Measurements from ENCODE around the gene B4GALNT3. TPM values are rescaled to one million over a fixed set of nuclear protein-coding genes. Genes with fewer than 3 reads are reported as not detected.

The B4GALNT3 gene
- total and polyA plus RNA-seq, 9 donors = 0.58 to 4.2 (median 1.7) TPM

DNA sequence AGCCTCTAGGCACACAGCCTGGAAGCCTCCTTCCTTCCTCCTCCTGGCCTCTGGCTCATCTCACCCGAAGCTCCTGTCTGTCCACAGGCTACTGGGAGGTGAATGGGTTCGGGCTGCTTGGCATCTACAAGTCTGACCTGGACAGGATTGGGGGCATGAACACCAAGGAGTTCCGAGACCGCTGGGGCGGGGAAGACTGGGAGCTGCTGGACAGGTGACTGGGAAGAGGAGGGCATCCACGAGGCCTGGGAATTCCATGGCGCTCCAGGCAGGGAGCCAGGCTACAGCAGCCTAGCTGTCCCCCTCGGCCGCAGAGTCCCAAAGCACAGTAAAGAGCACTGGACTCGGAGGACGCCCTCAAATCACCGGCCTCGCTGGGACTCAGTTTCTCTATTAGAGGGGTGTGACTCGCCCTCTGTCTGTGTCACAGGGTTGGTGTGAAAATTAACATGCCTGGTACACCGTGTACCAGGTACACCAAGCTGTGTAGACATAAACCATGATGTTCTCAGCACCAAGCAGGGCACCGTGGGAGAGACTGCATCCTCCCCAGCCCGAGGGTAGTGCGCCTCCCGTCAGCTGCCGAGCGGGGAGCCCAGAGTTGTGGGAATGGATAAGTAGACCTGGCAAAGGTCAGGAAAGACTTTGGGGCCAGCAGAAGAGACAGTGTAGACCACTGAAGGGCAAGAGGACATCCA lies 99.6 kb downstream of the B4GALNT3 start:
- Histone ChIP-seq H3K4me3 (no peak overlapping the region), H3K27ac (no peak overlapping the region), H3K9me3 (no peaks in the 10 kb centered on the region), H3K27me3 (no peaks in the 10 kb centered on the region), H3K4me1 (ENCODE audit: insufficient read depth) (no peaks in the 10 kb centered on the region), H3K36me3 (no peaks in the 10 kb centered on the region)
- intact Hi-C loops (cut with DNase I) = no loop called here
- no peak for DNase-seq
- no peak for TF ChIP-seq EP300 (IDR thresholded peaks at IDR 0.05)
- TF ChIP-seq, protein P1, sequence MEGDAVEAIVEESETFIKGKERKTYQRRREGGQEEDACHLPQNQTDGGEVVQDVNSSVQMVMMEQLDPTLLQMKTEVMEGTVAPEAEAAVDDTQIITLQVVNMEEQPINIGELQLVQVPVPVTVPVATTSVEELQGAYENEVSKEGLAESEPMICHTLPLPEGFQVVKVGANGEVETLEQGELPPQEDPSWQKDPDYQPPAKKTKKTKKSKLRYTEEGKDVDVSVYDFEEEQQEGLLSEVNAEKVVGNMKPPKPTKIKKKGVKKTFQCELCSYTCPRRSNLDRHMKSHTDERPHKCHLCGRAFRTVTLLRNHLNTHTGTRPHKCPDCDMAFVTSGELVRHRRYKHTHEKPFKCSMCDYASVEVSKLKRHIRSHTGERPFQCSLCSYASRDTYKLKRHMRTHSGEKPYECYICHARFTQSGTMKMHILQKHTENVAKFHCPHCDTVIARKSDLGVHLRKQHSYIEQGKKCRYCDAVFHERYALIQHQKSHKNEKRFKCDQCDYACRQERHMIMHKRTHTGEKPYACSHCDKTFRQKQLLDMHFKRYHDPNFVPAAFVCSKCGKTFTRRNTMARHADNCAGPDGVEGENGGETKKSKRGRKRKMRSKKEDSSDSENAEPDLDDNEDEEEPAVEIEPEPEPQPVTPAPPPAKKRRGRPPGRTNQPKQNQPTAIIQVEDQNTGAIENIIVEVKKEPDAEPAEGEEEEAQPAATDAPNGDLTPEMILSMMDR (IDR thresholded peaks at IDR 0.05) = no peak
- no peak for TF ChIP-seq POLR2A (IDR thresholded peaks at IDR 0.05)
- WGBS, 3 donors = 82 to 83% (median 82%) methylated on average over 19 to 21 of the region's 21 CpGs

DNA sequence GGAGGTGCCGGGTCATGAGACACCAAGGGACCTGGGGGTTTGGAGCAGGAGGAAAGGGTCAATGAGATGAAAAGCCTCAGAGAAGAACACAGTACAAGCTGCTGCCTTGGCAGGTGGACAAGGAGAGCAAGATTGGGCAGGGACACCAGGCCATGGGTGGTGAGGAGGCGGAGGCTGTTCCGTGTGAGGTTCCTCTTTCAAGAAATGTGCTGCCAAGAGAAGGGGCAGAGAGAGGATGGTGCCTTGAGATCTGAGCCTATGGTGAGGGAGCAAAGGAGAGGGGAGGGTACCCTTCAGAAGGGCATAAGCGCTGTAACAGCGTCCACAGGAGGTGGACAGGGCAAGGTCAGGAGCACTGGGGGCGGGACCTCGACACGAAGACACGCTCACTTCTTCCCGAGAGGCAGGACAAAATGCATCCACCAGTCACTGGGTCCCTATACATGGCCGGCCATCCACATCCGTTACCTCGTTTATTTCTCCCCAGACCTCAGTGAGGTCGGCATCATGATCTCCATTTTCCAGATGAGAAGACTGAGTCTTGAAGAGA lies 100.2 kb downstream of the B4GALNT3 start:
- intact Hi-C loops (cut with DNase I) = loop anchor here in 1 of 4 donors (10.0 kb wide), 1 partner anchor 535 kb away; no protein-coding TSS in a partner anchor
- no peak for DNase-seq
- H3K9me3 ChIP-seq = no peaks in the 10 kb centered on the region
- no peak overlapping the region for H3K27ac ChIP-seq
- H3K27me3 ChIP-seq = no peaks in the 10 kb centered on the region
- no peaks in the 10 kb centered on the region for H3K36me3 ChIP-seq
- H3K4me3 ChIP-seq = no peak overlapping the region
- no peaks in the 10 kb centered on the region for H3K4me1 ChIP-seq (ENCODE audit: insufficient read depth)
- WGBS, 3 donors = 81 to 83% (median 83%) methylated on average over 14 of the region's 14 CpGs
- TF ChIP-seq EP300 (IDR thresholded peaks at IDR 0.05) (no peak), POLR2A (IDR thresholded peaks at IDR 0.05) (no peak)
- TF ChIP-seq, protein P1 (IDR thresholded peaks at IDR 0.05) = no peak

DNA sequence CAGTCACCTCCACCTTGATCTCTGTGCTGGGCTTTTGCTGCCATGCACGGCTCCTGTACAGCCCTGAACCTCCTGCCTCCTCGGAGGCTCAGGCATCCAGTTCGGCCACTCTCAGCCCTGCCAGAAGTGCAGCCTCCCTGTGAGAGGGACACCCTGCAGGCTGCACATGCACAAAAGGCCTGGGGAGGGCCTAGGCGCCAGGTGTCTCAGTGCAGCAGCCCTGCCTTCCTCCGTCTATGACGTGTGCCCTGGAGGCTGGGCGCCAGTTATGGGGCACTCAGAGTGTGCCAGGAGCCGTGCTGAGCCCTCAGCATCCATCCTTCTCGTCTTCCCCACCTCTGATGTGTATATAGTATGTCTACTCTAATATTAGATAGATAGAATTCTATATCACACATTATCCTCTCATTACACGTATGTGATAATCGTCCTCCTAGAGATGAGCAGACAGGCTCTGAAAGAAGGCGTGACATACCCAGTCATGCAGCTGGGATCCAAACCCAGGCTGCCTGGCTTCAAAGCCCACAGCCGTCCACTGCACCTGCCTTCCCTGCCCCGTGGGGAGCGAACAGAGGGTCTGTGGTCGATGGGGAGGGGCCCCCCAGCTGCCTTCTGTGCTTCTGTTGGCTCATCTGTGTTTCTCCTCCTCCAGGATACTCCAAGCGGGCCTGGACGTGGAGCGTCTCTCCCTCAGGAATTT lies 101.1 kb downstream of the B4GALNT3 start:
- Histone ChIP-seq H3K27me3 (no peaks in the 10 kb centered on the region), H3K4me3 (no peak overlapping the region), H3K9me3 (no peaks in the 10 kb centered on the region), H3K27ac (no peak overlapping the region), H3K36me3 (no peaks in the 10 kb centered on the region), H3K4me1 (ENCODE audit: insufficient read depth) (no peaks in the 10 kb centered on the region)
- no peak for TF ChIP-seq EP300 (IDR thresholded peaks at IDR 0.05)
- TF ChIP-seq POLR2A (IDR thresholded peaks at IDR 0.05) = no peak
- TF ChIP-seq, protein P1 (IDR thresholded peaks at IDR 0.05) = no peak
- DNase-seq = no peak
- intact Hi-C loops (cut with DNase I) = loop anchor here in 1 of 4 donors (10.0 kb wide), 1 partner anchor 534 kb away; no protein-coding TSS in a partner anchor
- WGBS, 3 donors = 77 to 85% (median 80%) methylated on average over 19 of the region's 19 CpGs

DNA sequence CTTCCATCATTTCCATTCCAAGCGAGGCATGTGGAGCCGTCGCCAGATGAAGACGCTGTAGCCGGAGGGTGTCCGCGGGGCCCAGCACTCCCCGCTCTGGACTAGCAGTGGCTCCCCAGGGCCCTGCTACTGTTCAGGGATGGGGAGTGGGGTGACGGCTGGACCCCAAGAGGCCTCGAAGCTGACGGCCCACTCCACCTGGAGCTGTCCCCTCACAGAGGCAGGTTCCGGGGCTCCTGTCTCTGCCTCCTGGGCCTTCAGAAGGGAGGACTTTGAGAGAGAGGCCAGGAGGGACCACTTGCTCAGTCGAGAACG lies 101.6 kb downstream of the B4GALNT3 start:
- WGBS, 3 donors = 87 to 89% (median 88%) methylated on average over 14 of the region's 14 CpGs
- DNase-seq = no peak
- Histone ChIP-seq H3K27me3 (no peaks in the 10 kb centered on the region), H3K9me3 (no peaks in the 10 kb centered on the region), H3K4me3 (no peak overlapping the region), H3K4me1 (ENCODE audit: insufficient read depth) (no peaks in the 10 kb centered on the region), H3K36me3 (no peaks in the 10 kb centered on the region), H3K27ac (no peak overlapping the region)
- intact Hi-C loops (cut with DNase I) = loop anchor here in 1 of 4 donors (10.0 kb wide), 1 partner anchor 533 kb away; no protein-coding TSS in a partner anchor
- TF ChIP-seq POLR2A (IDR thresholded peaks at IDR 0.05) = no peak
- TF ChIP-seq, protein P1 (IDR thresholded peaks at IDR 0.05) = no peak
- TF ChIP-seq EP300 (IDR thresholded peaks at IDR 0.05) = no peak

Data from ovary (tissue), 9 donors.